ENCODE measurements around the gene MGRN1.
A peak's percentile ranks its signal among the peaks of the same experiment; 100 is the strongest.

MGRN1 gene

DNA sequence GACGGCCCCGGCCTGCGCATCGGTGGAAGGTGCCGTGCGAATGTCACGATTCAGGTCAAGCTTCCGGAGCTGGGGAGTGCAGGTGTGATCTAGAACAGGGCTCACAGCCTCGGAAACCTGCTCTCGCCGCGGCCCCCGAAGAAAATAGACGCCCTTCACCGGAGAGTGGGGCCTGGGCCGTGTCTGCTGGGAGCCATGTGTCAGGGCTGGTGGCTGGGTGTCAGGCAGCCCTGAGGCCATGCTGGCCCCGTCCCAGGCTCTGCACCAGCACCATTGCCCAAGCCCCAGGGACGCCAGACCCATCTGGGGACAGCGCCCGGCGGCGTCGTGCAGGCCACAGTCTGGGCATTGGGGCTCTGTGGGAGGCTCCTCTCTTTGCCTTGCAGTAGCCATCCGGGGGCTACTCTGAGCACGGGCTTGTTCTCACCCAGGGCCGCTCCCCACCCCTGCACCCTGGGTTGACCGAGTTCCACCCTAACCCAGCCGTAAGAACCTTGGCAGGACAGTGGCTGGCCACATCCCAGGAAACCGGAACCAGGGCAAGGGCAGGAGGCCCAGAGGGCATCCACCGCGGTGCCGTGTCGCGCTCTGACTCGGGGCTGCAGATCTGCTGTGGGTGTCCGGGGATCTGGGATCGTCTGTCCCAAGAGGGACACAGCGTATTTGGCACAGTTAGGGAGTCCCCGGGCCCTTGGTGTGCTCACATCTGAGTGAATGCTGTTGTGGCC lies 63.5 kb downstream of the MGRN1 start:
- DNase-seq (ENCODE audit: low read depth): no peak

DNA sequence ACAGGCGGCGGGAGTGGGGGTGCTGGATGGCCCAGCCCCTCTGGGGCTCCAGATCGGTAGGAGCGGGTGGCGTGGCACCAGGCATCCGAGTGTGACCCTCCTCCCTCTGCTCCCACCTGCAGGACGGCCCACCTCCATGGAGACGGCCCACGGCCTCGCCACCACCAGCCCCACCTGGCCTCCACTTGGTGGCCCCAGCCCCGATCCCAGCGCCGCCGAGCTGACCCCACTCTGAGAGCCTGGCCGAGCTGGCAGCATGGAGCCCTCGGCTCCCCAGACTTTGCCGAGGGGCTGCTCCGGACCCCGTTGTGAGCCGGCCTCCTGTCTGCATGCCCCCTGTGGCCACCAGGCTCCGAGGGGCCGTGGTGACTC lies 64.0 kb downstream of the MGRN1 start:
- DNase-seq (ENCODE audit: low read depth): no peak

DNA sequence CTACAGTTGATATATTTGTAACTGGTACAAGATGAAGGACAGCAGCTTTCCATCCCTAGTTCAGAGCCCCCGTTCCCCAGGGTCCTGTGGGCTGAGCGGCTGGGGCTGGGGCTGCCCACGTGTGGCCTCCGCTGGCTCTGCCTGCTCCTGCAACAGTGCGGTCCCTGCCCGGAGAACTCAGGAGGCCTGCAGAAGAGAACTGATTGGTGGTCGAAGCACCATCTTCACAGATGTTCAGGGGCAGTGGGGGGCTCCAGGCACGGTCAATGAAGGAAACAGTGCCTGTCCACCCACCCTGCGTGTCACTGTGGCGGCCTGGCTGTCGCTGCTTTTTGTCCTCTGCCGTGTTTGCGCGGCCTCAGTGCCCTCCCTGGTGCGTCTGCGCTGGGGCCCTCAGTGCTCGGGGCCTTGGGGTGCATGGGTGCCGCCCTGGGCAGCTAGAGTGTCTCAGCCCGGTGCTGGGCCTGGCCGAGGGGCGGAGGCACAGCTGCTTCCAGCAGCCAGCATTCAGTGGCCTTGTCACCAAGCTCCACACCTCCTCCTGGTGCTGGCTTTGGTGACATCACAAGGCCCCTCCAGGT lies 64.6 kb downstream of the MGRN1 start:
- DNase-seq (ENCODE audit: low read depth): no peak

DNA sequence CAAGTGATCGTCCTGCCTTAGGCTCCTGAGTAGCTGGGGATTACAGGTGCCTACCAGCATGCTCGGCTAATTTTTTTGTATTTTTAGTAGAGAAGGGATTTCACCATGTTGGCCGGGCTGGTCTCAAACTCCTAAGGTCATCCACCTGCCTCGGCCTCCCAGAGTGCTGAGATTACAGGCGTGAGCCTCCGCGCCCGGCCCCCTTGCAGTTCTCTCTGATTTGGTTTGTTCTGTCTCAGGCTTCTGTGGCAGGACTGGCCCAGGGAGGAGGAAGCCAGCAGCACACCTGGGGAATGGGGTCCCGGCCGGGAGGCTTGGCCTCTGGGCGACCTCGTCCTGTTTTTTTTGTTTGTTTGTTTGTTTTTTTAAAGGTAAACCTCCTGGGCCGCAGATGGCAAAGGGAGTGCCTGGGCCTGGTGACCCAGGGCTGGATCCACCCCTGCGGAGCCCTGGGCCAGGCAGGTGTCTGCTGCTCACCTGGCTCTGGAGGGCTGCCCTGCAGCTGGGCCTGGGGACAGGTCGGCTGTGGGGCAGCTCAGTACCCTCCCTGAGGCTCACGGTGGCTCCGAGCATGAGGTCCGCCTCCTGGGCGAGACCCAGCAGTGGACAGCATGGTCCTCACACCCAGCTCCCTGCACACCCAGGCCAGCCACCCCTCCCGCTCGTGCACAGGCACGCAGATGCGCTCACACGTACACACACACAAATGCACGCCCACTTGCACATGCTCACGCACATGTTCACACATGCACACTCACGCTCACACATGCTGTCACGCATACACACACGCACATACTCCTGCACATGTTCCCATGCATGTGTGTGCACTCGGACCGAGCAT lies 65.5 kb downstream of the MGRN1 start:
- DNase-seq (ENCODE audit: low read depth): no peak

DNA sequence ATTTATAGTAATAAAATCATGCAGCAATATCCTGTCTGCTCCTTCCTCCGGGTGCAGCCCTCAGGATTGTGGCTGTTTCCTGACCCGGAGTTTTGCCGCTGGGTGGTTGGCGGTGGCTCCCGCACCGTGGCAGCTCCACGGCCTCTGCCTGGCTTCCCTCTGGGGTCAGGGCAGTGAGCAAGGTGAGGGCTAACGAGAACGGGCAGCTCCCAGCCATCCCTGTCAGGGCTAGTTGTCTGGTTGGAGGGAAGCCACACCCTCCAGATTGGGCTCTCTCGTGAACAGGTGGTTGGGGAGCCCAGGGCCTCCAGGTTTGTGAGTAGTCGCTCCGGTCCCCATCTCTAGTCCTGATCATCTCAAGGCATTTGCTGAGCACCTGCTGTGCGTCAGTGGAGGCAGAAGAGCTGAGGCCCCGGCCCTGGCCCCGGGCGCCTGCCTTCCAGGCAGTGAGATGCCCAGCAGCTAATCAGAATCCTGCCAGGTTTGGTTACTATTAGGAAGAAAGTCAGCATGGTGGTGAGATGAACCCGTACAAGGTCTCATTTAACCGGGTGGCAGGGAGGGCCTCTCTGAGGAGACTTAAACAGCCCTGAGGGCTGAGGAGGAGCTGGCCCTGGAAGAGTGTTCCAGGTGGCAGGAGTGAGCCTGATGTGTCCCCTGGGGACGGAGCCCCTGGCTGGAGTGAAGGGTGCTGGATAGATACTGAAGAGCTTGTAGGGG lies 66.5 kb downstream of the MGRN1 start:
- no peak for DNase-seq (ENCODE audit: low read depth)

DNA sequence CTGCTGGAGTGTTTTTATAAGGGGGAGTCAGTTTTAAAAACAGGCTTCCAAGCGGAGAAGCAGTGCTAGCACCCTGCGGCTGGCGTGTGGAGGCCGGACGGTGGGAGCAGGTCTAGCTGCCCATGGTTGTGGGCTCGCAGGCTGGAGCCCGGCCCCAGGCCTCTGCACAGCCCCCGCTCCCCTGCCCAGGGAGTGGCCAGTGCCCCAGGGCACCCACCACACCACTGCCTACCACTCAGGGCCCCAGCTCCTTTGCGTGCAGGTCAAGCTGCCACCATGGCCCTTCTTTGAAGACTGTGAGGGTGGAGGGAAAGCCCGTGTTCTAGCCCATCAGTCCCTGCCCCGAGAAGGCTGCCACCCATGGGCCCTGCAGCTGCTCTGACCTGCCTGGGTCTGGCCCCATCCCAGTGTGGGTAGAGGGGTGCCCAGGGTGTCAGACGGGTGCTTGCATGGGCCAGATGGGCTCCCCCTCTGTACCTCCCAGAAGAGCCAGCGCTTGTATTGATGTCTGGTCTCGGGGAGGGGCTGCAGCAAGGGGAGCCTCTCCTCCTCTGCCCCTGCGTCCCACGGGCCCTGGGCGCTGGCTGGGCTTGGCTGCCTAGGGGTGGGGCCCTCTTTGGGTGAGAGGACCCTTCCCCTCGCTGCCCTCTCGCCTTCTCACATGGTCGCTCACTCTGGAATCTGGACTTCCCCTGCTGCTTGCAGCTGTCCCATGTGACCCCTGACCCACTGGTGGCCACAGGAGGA lies 67.2 kb downstream of the MGRN1 start:
- no peak for DNase-seq (ENCODE audit: low read depth)

DNA sequence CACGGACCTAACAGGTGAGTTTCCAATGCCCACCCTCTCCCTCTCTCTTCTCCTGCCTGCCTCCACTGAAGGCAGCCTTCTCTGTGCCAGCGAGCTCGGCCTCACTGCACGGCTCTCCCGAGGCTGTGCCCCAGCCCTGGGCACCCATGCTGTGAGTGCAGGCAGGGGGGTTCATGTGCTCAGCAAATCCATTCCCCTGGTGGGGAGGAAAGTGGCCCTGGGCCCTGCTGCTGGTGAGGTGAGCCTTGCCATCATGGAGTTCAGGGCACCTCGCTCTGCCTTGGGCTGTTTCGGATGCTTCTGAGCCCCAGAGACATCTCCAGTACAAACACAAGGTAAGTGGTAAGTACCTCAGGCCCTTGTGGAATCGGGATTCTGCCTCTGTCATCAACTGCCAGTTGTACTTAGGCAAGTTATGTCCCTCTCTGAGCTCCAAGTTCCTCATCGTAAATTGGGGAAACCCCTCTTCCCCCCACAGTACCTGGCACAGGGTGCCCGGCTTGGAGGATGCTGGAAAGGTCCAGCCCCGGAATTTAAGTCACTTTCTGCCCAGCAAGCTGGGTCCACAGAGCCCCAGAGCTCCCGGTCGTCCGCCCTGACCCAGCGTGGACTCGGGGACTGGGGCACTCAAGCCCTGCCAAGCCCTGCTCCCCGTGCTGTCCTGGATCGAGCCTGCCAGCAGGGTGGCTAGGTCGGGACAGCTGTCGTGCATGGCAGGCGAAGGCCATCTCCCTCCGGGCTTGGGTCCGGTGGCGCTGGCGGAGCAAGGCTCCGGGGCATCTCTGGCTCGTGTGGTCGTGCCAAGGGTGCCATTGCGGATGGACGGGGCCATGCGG lies 68.1 kb downstream of the MGRN1 start:
- DNase-seq (ENCODE audit: low read depth): no peak

DNA sequence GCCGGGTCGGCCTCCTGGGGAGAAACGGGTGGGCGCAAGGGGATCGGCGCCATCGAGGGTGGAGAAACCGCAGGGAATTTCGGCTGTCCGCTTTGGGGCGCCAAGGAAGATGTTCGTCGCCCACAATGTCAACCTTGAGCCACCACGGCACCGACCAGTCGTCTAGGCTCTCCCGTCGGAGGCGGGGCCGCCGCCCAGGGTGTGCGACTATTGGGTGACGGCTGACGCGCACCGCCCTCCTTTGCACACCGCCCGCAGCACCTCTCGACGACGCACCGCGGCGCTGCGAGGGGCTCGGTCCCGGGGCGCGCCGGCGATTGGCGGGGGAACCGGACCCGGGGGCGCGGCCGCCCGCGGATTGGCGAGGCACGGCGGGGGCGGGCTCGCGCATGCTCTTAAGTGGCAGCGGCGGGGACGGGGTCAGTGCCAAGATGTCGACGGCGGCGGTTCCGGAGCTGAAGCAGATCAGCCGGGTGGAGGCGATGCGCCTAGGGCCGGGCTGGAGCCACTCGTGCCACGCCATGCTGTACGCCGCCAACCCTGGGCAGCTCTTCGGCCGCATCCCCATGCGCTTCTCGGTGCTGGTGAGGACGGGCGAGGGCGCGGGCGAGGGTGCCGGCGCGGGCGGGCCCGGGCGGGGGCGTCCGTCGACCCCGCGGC lies 68.8 kb downstream of the MGRN1 start, which contains the start of gene NUDT16L1:
Gene NUDT16L1 (plus strand): TSS at position 267 of the 660 bp plus-strand sequence. CDS start 165 bp downstream, at position 432.
- peak; percentile 99 for DNase-seq (ENCODE audit: low read depth)

DNA sequence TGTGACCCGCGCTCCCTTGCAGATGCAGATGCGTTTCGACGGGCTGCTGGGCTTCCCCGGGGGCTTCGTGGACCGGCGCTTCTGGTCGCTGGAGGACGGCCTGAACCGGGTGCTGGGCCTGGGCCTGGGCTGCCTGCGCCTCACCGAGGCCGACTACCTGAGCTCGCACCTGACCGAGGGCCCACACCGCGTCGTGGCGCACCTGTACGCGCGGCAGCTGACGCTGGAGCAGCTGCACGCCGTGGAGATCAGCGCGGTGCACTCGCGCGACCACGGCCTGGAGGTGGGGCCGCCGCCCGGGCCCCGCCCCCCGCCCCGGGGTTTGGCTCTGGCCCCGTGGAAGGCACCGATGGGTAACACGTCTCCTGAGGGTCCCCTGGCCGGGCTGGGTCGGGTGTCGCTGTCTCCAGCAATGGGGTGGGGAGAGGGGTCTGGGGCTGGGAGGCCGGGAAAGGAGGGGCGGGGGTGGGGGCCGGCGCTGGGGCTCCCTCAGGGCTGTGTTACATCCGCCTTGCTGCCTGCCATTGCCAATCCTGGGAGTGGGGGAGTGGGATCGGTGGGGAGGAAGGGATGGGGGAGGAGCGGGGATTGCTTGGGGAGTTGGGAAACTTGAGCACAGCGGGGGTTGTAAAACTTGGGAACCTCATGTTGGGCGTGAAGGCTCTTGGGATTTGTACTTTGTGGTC lies 69.5 kb downstream of the MGRN1 start:
- peak; percentile 40 for DNase-seq (ENCODE audit: low read depth)

DNA sequence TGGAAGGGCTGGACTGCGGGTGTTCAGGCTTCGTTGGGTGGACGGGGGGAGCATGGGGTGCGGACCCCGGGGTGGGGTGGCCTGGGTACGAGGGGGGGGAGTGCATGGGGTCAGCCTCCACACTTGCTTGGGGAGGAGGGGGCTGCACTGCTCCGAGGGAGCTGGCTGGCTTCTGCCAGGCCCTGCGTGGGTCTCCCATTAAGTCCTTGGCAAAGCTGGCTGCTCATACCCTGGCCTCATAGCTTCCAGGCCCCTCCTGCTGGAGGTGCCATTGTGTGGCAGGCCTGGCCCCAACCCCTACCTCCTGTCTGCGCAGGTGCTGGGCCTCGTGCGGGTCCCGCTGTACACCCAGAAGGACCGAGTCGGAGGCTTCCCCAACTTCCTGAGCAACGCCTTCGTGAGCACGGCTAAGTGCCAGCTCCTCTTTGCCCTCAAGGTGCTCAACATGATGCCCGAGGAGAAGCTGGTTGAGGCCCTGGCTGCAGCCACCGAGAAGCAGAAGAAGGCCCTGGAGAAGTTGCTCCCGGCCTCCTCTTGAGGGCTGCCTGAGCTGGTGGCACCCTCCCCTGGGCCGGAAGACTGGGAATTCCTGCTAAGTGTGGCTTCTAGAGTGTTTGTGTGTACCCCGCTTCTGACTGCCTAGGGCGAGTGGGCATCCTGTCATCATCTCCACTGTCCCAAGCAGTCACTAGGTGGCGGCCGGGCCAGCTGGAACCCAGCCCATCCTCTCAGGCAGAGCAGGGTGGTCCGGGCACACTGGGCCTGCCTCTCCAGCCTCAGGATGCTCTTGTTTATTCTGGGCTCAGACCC lies 70.2 kb downstream of the MGRN1 start:
- DNase-seq (ENCODE audit: low read depth): no peak

DNA sequence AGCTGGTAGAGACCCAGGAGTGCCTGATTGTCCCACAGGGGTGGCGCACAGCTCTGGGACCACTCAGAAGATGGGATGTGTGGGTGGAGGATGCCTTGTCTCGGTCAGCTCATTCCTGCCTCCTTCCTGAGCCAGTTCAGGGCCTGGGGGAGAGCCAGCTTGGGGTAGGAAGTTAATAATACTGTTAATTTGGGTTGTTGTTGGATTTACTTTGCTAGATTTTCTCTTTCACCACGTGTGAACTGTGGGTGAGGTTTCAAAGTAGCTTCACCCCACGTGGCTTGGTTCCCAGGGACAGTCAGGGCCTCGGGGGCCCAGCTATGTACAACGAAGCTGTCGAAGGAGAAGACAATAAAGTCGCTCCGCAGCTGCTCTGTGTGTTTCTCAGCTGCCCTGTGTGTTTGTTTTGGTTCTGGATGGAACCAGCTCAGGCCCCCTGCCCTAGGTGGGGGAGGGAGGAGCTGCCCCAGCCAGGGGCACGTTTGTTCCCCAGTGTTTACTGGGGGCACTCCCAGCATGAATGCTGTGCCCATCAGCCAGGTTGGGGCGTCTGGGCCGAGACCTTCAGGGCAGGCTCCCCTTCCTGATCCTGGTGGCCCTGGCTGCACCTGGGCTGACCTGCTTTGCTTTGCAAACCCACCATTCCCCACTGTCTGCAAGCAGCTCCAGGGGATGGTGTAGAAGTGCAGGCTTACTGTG lies 71.0 kb downstream of the MGRN1 start:
- no peak for DNase-seq (ENCODE audit: low read depth)

DNA sequence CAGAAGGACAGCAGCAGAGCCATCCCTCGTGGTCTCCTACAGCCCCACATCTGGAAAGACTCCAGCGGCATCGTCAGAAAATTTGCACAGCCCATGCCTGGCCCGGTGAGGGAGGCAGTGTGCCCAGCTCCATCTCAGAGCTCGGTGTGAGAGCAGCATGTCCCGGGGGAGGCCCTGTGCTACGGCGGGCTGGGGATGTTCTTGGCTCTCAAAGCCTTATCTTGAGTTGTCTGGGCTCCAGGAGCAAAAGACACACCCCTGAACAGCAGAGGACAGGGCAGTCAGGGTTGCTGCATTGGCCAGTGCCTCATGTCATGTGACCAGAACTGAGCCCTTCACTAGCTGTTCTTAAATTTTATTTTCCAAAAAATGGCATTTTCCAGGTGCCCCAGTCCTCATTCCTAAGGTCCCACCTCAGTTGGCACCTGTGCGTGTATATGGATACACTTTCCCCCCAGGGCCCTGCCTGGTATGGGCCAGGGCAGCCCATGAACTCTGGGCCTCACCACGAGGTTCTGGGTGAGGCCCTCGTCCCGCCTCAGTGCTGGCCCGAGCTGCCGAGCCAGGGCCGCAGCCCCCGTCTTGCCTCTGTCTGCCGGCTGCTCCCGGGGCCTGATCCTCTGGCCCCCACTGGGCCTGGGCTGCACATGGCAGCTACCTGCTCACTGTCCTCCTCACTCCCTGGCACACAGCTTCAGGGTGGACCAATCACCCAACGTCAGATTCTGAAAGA lies 71.7 kb downstream of the MGRN1 start:
- DNase-seq (ENCODE audit: low read depth): no peak

DNA sequence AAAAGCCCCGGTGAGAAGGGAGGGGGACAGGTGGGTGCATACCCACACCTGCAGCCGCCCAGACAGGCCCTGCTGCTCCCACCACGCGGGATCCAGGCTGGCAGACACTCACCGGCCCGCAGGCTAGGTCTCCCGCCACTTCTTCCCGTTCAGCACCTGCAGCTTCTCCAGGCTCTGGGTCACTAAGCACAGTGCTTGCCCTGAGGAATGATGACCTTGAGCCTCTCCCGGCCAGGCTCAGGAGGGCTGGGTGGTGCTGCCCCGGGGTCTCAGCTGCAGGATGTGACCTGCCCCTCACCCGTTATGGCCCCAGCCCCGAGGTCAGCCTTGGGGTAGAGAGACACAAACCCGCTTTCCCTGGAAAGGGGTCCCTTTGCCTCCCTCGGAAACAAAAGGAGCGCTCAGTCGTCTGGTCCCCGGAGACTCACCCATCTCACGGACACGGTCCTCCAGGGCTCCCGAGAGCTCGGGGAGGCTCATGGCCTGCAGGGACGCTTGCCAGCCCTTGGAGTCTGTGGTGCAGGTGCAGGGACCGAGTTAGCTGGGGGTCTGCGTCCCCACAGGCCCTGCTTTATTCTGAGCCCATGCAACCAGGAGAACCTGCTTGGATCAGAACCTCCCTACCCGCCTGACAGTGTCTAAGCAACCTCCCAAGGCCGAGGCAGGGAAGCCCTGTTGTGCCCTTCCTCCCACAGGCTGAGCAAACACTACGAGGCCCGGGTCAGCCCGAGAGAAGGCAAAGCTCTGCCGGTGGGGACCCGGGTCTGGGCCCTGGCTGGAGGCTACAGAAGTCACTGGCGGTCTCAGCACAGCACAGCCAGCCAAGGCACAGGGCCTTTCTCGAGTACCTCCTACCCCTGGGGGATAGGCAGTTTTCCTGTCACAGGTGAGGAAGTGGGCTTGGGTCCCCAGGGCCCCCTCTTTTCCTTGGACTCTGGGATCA lies 72.5 kb downstream of the MGRN1 start:
- no peak for DNase-seq (ENCODE audit: low read depth)

DNA sequence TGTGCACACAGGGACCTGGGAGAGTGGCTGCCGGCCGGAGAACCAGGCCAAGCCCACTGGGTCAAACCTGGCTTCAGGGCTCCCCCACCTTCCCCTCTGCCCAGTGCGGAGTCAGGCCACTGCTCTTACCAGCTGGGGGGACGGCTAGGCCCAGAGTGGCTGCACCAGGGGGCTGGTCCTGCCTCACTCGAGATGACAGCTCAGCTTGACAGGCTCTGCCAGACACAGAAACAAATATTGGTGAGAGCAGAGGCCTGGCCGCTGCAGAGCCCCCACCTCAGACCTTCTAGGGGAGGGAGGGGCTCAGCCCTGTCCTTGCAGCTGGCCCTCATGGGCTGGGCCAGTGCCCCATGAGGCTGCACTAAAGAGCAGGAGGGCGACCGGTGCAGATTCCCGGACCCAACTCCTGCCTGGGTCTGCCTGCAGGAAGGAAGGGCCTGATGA lies 73.2 kb downstream of the MGRN1 start:
- no peak for DNase-seq (ENCODE audit: low read depth)

DNA sequence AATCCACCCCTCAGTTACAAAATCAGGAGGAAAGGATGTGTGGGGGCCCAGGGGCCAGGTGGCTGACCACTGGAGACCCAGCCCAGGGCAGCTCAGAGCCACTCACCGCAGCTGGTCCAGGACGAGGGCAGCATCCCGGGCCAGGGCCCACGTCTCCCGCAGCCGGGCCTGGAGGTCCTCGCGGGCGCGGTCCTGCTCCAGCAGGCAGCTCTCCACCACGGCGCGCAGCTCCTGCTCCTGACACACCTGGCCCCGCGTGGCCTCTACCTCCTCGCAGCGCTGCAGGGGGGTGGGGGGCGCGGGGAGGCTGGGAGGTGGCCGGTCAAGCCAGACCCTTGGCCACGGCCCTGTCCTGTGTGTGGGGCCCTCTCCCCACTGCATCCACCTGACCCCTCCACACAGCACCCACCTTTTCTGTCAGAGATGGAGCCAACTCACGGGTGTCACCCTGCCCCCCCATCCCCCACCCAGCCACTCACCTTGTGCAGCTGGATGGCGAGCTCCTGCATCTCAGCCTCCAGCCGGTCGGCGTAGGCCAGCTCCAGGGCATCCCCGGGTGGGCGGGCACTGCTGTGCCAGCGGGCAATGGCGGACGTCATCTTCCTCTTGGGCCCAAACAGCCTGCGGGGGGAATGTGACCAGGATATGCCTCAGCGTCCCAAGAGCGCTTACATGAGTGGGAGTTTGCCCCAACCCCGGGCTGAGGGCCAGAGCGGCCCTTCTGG lies 73.9 kb downstream of the MGRN1 start:
- DNase-seq (ENCODE audit: low read depth): no peak

Data from activated T-helper 1 cell treated with Interleukin-2 at 50 U/mL for 16 hours (primary cell).